ENCODE data around the gene TSPAN31.

TSPAN31 gene

DNA sequence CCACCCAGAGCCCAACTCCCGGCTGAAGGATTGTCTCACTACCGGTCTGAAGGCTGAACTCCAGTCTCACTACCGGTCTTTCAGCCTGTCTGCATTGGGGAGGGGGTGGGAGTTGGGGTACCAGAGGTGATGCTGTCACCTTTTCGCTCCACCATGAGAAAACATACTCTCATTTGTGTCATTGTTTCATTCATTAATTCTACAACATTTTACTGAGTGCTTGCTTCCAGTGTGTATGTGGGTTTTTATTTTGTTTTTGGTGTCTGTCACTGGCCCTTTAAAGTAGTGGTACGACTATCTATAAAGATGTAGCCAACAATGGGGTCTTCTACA is 7.8 kb downstream of the TSPAN31 start:
- no peak for DNase-seq (ENCODE audit: low spot score)

GRCh38 chr12:57753756-57754337 is 9.0 kb downstream of the TSPAN31 start:
- no peak for DNase-seq (ENCODE audit: low spot score)

DNA sequence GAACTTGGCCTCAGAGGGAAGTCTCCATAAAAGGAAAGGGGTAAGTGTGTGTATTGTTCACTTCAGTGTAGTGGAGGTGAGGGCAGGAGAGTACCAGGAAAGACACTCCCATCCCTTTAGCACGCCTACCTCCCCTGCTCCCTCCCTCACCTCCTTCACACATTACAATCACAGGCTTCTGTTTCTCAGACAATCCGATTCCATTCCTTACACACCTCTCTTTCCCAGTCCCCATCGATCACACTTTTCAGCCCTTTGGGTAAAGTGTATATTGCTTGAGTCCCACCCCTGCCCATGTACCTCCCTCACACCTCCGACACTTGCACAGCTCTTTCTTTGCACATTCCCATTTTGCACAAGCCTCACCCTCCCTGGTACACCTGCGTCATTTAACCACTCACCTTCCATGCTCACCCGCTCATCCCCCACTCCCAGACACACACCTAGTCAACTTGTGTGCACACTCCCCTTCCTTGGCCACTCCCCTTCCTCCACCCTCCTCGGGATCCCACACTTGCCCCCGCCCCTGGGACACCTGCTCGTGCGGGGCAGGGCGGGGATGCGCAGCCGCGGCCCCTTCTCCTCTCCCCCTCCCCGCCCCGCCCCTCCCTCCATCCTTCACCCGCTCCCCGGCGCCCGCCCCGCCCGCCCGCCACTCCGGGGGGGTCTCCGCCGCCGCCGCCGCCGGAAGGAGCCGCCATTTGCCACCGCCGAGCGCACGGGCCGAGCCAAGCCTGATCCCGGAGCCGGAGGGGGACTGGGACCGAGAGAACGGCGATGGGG is 9.8 kb downstream of the TSPAN31 start, which contains the start of gene MARCHF9:
Gene MARCHF9, plus strand, starts transcription at position 693 of the 783 bp plus-strand sequence. CDS start 426 bp downstream, outside the sequence.
- peak; percentile 83 for DNase-seq (ENCODE audit: low spot score)

DNA sequence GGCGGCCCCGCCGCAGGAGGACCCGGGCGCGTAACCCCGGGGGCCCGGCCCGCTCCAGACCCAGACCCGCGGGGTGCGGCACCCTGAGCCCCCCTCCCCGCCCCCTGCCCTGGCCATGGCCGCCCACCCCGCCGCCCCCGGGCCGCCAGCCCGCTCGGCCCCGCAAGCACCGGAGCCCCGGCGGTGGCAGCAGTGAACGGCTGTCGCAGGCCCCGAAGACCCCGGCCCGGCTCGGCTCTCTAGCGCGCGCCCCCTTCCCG is 10.3 kb downstream of the TSPAN31 start:
- DNase-seq (ENCODE audit: low spot score): no peak

DNA sequence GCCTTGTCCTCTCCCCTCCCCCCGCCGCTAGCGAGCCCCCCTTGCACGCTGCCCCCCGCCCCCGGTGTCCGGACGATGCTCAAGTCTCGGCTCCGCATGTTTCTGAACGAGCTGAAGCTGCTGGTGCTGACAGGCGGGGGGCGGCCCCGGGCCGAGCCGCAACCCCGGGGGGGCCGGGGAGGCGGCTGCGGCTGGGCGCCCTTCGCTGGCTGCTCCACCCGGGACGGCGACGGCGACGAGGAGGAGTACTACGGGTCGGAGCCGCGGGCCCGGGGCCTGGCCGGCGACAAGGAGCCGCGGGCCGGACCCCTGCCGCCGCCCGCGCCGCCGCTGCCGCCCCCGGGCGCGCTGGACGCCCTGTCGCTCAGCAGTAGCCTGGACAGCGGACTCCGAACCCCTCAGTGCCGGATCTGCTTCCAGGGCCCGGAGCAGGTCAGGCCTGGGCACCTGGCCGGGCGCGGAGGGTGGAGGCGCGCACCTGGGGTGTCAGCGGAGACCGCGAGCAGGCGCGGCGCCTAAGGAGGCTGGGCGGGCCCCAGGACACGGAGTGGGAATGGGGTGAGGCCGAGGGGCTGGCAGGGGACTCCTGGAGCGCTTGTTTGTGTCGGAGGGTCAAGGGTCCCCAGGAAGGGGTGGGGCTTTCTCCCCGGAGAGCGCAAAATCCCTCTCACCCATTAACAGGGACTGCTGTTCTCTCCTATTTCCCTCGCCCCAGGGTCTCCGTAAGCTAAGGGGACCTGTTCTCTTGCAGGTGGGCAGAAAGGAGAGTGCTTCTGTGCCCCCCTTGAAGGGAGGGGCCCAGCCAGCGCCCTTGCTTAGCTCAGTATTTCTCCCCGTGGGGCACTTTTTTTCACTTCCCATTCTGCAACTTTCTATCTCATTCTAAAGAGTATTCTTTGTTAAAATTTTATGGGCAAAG is 10.9 kb downstream of the TSPAN31 start:
- DNase-seq (ENCODE audit: low spot score): no peak

- DNase-seq (ENCODE audit: low spot score): no peak
Measured at GRCh38 chr12:57756406-57757341, 11.8 kb downstream of the TSPAN31 start.

GRCh38 chr12:57757771-57758170 is 12.9 kb downstream of the TSPAN31 start:
- no peak for DNase-seq (ENCODE audit: low spot score)

GRCh38 chr12:57758552-57759359 is 13.9 kb downstream of the TSPAN31 start:
- DNase-seq (ENCODE audit: low spot score): no peak

GRCh38 chr12:57759360-57759980 is 14.6 kb downstream of the TSPAN31 start:
- DNase-seq (ENCODE audit: low spot score): peak; percentile 66

DNA sequence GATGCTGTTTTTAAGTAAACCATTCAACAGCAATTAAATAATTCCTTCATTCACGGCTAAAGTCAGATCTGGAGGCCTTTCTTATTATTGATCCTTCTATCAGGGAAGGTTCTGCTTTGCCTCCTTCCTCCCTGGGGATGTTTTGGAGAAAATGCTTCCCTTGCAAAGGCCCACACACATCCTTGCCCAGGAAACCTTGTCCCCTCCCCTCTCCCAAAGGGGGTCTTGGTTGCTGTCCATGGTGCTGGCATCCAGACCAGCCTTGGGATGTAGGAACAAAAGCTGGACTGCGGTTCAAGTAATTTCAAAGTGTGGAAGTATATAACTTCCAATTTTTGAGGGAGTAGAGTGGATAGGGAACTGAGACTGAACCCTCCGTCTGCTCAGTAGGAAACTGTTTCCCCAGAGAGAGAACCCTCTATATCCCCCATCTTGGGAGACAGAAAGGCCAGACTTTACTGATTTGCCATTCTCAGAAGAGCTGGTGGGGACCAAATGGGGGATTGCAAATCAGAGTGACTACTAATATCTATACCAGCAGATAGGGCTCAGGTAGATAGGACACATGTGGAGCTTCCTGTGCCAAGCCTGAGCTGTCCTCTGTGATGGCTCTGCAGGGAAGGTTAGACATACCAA is 15.6 kb downstream of the TSPAN31 start:
- no peak for DNase-seq (ENCODE audit: low spot score)

DNA sequence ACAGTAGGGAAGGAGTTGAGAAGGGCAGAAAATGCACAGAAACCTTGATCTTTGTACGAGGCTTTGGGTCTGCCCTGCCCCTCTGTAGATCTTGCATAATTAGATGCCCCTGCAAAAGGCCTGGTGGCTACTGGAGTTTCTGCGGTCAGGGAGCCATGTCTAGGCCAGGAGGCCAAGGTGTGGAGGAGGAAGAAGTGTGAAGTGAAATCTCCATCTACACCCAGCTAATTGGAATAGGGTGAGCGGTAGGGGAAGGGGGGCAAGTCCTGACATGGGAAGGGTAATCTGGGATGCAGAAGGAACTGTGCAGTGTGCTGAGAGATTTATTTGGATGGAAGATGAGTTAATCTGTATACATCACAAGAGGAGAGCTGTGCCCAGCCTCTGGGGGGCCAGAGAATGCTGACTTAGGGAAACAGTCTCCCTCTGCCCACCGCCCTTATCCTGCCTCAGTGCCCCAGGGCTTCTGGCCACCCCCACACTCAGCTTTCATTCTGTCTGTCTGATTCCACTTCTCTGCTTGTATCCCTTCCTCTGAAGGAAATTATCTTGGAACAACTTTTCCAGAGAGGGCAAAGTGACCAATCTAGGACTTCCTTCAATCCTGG is 16.7 kb downstream of the TSPAN31 start:
- no peak for DNase-seq (ENCODE audit: low spot score)

DNA sequence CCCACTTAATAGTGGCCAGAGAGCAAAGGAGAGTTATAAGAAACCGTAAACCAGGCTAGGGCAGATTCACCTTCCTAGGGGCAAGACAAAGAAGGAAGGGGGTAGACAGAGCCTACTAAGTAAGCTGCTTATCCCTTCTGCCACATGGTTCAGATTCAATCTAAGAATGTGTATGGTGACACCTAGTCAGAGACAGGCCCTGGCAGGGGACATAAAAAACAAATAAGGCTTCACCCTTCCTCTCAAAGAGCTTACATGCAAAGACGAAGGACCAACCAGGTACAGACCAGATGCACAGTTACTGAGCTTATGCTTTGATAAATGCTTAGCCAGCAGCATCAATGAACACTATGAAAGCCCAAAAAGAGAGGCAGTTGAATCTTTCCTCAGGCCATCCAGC is 17.6 kb downstream of the TSPAN31 start:
- no peak for DNase-seq (ENCODE audit: low spot score)

DNA sequence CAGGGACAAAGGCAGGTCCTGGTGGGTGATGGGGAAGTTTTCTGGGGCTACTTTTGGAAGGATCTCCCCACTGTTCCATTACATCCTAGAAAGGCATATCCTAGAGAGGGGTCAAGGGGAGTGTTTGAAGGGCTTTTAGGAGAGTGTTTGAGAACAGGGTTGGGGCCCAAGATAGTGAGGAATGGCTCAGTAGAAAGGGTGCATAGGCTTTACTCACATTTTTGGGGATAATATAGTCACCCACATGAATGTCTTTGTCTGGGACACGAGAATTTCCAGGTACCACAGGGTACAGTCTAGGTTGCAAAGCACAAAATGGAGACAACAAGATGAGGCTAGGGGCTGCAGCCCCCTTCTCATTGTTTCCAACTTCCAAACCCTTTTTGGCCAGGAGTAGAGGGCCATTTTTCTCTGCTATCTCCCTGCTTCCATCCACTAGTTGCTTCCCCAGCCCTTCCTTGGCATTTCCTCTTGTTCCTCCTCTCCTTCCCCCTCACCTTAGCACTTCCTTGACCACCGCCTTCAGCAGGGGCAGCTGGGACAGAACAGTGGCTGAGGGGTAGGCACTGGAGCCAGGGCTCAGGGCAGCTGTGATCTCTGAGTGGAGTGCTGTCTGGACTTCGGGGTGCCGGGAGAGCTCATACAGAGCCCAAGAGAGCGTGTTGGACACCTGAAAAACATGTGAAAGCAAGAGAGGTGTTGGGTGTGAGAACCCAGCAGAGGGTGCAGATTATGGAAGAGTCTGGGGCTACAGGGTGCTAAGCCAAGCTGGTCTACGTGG is 19.2 kb downstream of the TSPAN31 start:
- no peak for DNase-seq (ENCODE audit: low spot score)

- DNase-seq (ENCODE audit: low spot score): peak; percentile 48
Measured at GRCh38 chr12:57764662-57765002, 19.8 kb downstream of the TSPAN31 start.

- DNase-seq (ENCODE audit: low spot score): peak; percentile 66
Measured at GRCh38 chr12:57765003-57765697, 20.3 kb downstream of the TSPAN31 start.

DNA sequence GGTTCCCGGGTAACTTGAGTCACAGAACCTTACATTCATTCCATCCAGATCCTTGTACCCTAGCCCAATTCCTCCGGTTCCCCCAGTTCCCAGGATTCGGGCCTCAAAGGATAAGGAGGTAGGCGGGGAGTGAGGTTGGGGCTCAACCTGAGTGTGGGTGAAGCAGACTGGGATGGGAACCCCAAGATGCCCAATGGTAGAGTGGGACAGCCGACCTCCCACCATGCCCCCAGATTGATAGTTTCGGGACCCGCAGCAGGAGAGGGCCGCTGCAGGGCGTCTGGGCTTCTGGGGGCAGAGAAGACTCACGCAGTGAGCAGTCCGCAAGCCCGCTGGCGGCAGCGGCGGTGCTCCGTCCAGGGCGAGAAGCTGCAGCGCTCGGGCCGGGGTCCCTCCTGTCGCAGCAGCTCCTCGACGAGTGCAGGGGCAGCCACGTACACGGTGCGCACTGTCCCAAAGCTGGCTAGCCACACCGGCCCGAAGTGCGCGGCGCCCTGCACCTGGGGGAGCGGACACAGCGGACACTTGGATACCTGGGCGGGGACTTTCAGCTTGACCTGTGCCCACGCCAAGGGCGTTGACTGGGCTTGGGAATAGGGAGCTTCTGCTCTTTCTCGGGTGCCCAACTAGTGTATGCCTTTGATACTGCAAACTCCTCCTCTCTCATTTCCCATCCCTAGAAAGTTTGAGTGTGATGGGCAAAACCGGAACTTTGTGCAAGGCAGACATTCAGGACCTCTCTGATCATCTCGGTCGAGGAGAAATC is 21.0 kb downstream of the TSPAN31 start:
- peak; percentile 75 for DNase-seq (ENCODE audit: low spot score)

DNA sequence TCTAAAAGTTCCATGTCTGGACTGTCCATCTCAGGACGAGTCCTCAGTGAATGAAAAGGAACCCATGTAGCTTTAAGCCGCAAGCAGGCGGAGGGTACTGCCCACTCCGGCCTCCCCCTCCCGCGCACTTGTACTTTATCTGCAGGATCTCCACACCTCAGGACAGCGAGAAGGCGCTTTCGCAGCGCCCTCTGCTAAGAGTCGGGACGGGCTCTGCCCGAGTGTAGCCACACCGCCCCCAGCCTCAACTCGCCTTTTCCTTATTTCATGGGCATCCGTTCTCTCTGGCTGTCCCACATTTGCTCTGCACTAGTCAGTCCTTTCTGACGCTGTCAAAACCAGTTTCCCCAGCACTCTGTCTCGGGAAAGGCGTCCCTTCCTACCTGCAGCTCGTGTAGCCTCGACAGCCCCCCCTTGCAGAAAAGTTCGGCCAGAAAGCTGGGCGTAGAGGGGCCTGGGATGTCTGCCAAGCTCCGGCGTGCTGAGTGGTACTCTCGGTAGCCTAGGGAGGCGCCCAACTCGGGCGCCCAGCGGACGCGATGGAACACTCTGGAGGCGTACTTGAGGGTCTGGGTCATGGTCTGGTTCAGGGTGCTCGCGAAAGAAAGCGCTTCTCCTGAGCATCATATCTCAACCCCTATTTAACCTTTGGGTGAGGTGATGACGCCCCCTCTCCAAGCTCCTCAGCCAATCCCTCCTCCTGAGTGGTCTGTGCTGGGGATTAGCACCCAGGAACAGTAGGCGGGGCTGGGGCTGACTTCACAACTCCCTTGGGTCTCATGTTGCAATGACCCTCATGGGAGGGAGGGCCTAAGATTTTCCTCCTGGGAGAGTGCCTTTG is 21.8 kb downstream of the TSPAN31 start, which contains the start of gene CYP27B1:
Gene CYP27B1, minus strand, starts transcription at position 615 of the 841 bp plus-strand sequence. Its CDS starts 37 bp downstream, at position 578.
- no peak for DNase-seq (ENCODE audit: low spot score)

Measured in SW480 (cell line).